Esophagus squamous epithelium (tissue), 4 donors: Measurements from ENCODE around the gene DYNC1I1.

Source experiments
- POLR2A ChIP-seq, 4 donors: fragments of 450-650 bp; IDR thresholded peaks; one replicate each; pipeline ENCODE4 v1.6.1; 2017; ENCODE audit warnings: antibody characterized with exemption in 4 of 4, mild to moderate bottlenecking in 4 of 4, moderate library complexity in 3 of 4
- TF ChIP-seq, protein P1 (sequence below), 6 experiments: fragments of 450-650 bp in 4 of 6; fragments of 200-600 bp in 2 of 6; sonication (generic) in 2 of 6; IDR thresholded peaks; one replicate each; pipeline ENCODE4 v1.5.1; 2016 to 2019; ENCODE audit warnings: antibody characterized with exemption in 6 of 6, mild to moderate bottlenecking in 4 of 6, moderate library complexity in 4 of 6

DNA sequence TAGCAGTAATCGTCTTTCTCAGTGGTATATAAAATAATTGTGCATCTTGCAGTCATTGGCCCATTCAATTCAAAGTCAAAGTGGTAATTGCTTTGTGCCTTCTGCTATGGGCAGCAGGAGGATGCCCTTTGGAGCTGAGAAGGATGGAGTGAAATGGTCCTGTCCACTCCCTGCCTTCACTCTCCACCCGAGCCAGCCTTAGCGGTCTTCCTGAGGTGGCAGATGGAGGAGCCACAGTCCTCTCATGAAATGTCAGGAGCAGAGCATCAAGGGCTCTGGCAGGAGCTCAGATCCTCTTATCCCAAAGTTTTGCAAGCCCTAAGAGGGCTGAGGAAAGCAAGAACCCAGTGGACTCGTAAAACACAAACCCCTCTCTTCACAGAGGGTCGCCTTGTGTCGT, 199.4 kb downstream of the DYNC1I1 start:
- TF ChIP-seq, protein P1, sequence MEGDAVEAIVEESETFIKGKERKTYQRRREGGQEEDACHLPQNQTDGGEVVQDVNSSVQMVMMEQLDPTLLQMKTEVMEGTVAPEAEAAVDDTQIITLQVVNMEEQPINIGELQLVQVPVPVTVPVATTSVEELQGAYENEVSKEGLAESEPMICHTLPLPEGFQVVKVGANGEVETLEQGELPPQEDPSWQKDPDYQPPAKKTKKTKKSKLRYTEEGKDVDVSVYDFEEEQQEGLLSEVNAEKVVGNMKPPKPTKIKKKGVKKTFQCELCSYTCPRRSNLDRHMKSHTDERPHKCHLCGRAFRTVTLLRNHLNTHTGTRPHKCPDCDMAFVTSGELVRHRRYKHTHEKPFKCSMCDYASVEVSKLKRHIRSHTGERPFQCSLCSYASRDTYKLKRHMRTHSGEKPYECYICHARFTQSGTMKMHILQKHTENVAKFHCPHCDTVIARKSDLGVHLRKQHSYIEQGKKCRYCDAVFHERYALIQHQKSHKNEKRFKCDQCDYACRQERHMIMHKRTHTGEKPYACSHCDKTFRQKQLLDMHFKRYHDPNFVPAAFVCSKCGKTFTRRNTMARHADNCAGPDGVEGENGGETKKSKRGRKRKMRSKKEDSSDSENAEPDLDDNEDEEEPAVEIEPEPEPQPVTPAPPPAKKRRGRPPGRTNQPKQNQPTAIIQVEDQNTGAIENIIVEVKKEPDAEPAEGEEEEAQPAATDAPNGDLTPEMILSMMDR (IDR thresholded peaks at IDR 0.05): no peak
- no peak for TF ChIP-seq POLR2A (IDR thresholded peaks at IDR 0.05)
